ENCODE measurements around the gene SPTBN4. TPM values are rescaled to one million over a fixed set of nuclear protein-coding genes. Genes with fewer than 3 reads are reported as not detected.

Gene SPTBN4
- total and polyA plus RNA-seq, 10 of the 15 experiments (the other 5 are each of a cell fraction or from before 2014, with no cell fraction given) = 0.04 to 1.1 (median 0.34) TPM; not detected in 1

- TF ChIP-seq IKZF2 (IDR thresholded peaks at IDR 0.05) (no peak), SIN3A (IDR thresholded peaks at IDR 0.05; ENCODE audit: low read depth, low read length) (no peak)
Measured at GRCh38 chr19:40449506-40449905, 17.3 kb upstream of the SPTBN4 start (continued).

GRCh38 chr19:40450664-40451063, 16.1 kb upstream of the SPTBN4 start:
- CTCF ChIA-PET = no interaction called here
- no peak for DNase-seq (ENCODE audit: low read depth, low spot score)
- RAD21 ChIA-PET (ENCODE audit: unreplicated experiment) = no interaction called here

More at GRCh38 chr19:40450664-40451063, 16.1 kb upstream of the SPTBN4 start:
- H3K79me2 ChIP-seq (ENCODE audit: control insufficient read depth, insufficient read depth, low read length) = no peaks in the 10 kb centered on the region
- no peaks in the 10 kb centered on the region for H3K36me3 ChIP-seq (ENCODE audit: control insufficient read depth in 2 of 2, insufficient read depth in 2 of 2, low read length in 1 of 2)
- intact Hi-C loops (cut with micrococcal nuclease; ENCODE audit: unreplicated experiment) = no loop called here
- no peak overlapping the region for H2AFZ ChIP-seq (ENCODE audit: control insufficient read depth, low read depth, low read length)
- FAIRE-seq = no peak
- ChIA-PET POLR2A (interaction anchor here (0.6 kb wide), 1 partner anchor 62 kb away, joined by 3 read pairs; no protein-coding TSS in a partner anchor), SMC1A (ENCODE audit: uncharacterized antibody, unreplicated experiment) (interaction anchor here (0.8 kb wide), 1 partner anchor 14 kb away, joined by 3 read pairs; no protein-coding TSS in a partner anchor)
- H3K4me3 ChIP-seq = no peak overlapping the region
- no peak overlapping the region for H3K4me2 ChIP-seq (ENCODE audit: control insufficient read depth, insufficient read depth)
- no peak overlapping the region for H3K27ac ChIP-seq (ENCODE audit: control insufficient read depth, insufficient read depth)
- H3K9ac ChIP-seq (ENCODE audit: control insufficient read depth, insufficient read depth, low read length) = no peak overlapping the region
- no peaks in the 10 kb centered on the region for H3K9me3 ChIP-seq (replicated peaks; ENCODE audit: control insufficient read depth, insufficient read depth, low read length)
- no TSS peak for BruUV-seq (replicated peaks)
- in situ Hi-C loops (cut with MboI) = no loop called here
- no peak for TF ChIP-seq DPF2 (IDR thresholded peaks at IDR 0.05)
- no peak for TF ChIP-seq RAD51 (IDR thresholded peaks at IDR 0.05)
- no peak for TF ChIP-seq NR2C2 (IDR thresholded peaks at IDR 0.05; ENCODE audit: borderline replicate concordance, control insufficient read depth, insufficient read length, low read depth)
- no peak for TF ChIP-seq ZNF687 (IDR thresholded peaks at IDR 0.05)
- no peak for TF ChIP-seq STAT1 (conservative IDR thresholded peaks at IDR 0.05)
- TF ChIP-seq EGR1 (IDR thresholded peaks at IDR 0.05; ENCODE audit: borderline replicate concordance in 1 of 2, low read depth in 2 of 2, low read length in 2 of 2) = no peak
- no peak for TF ChIP-seq CREM (IDR thresholded peaks at IDR 0.05; ENCODE audit: low read depth)
- H4K20me1 ChIP-seq (ENCODE audit: control insufficient read depth, insufficient read depth) = no peaks in the 10 kb centered on the region
- no peaks in the 10 kb centered on the region for H3K4me1 ChIP-seq (ENCODE audit: control insufficient read depth, insufficient read depth, low read length)
- no peaks in the 10 kb centered on the region for H3K27me3 ChIP-seq (replicated peaks in 1 of 2; ENCODE audit: control insufficient read depth in 2 of 2, insufficient read depth in 2 of 2, low read length in 1 of 2)
- no peak for ATAC-seq
- 69% methylated on average over 2 of the region's 4 CpGs for WGBS (ENCODE audit: insufficient coverage, insufficient replicate concordance, low lambda C conversion rate, missing lambda C conversion rate)
